Hepatocyte (in vitro differentiated cells): ENCODE measurements around the gene HDAC1. TPM values are rescaled to one million over a fixed set of nuclear protein-coding genes. Genes with fewer than 3 reads are reported as not detected.

Experiments
- DNase-seq: peaks from one replicate; pipeline ENCODE4 v3.0.0-alpha.2; 2016; ENCODE audit warnings: low spot score
- H2AFZ ChIP-seq: fragments of 200-600 bp; sonication (generic); 2 replicates; pipeline ENCODE4 v1.6.0; 2016; ENCODE audit warnings: antibody characterized with exemption, mild to moderate bottlenecking
- H3K27ac ChIP-seq: fragments of 200-600 bp; sonication (generic); 2 replicates; pipeline ENCODE4 v1.5.1; 2016; ENCODE audit warnings: mild to moderate bottlenecking
- H3K27me3 ChIP-seq: fragments of 200-600 bp; sonication (generic); 2 replicates; pipeline ENCODE4 v1.6.1; 2016
- H3K36me3 ChIP-seq: fragments of 200-600 bp; sonication (generic); replicated peaks from 2 replicates; pipeline ENCODE4 v1.5.1; 2016; ENCODE audit warnings: low read depth; ENCODE audit not compliant: insufficient read depth
- H3K4me1 ChIP-seq: fragments of 200-600 bp; sonication (generic); 2 replicates; pipeline ENCODE4 v1.5.1; 2016; ENCODE audit warnings: mild to moderate bottlenecking, moderate library complexity; ENCODE audit not compliant: insufficient read depth
- H3K4me2 ChIP-seq: fragments of 200-600 bp; sonication (generic); 2 replicates; pipeline ENCODE4 v1.6.0; 2016
- H3K4me3 ChIP-seq: fragments of 200-600 bp; sonication (generic); 2 replicates; pipeline ENCODE4 v1.5.1; 2016; ENCODE audit warnings: mild to moderate bottlenecking
- H3K79me2 ChIP-seq: fragments of 200-600 bp; sonication (generic); 2 replicates; pipeline ENCODE4 v1.6.0; 2017; ENCODE audit warnings: mild to moderate bottlenecking
- H3K9me2 ChIP-seq: fragments of 200-600 bp; sonication (generic); replicated peaks from 2 replicates; pipeline ENCODE4 v1.6.0; 2017; ENCODE audit warnings: mild to moderate bottlenecking; ENCODE audit not compliant: insufficient read depth
- H3K9me3 ChIP-seq: fragments of 200-600 bp; sonication (generic); 2 replicates; pipeline ENCODE4 v1.5.1; 2016; ENCODE audit warnings: low read depth, mild to moderate bottlenecking
- H4K20me1 ChIP-seq: fragments of 200-600 bp; sonication (generic); 2 replicates; pipeline ENCODE4 v1.6.0; 2016; ENCODE audit warnings: mild to moderate bottlenecking; ENCODE audit not compliant: insufficient read depth, poor library complexity, severe bottlenecking
- EZH2 ChIP-seq: fragments of 200-600 bp; sonication (generic); IDR thresholded peaks from 2 replicates; pipeline ENCODE4 v1.6.1; 2016; ENCODE audit warnings: antibody characterized with exemption, mild to moderate bottlenecking, borderline replicate concordance
- EZH2phosphoT487 ChIP-seq: fragments of 200-600 bp; sonication (generic); IDR thresholded peaks from one replicate; pipeline ENCODE4 v1.6.1; 2018; ENCODE audit warnings: antibody characterized with exemption, mild to moderate bottlenecking, low read depth, moderate library complexity; ENCODE audit not compliant: unreplicated experiment, severe bottlenecking
- WGBS: methylation state at CpG from one replicate; pipeline ENCODE4 v1.1.6; 2016; ENCODE audit warnings: low lambda C conversion rate; ENCODE audit errors: missing lambda C conversion rate; 5-methylcytosine and 5-hydroxymethylcytosine counted together
- polyA plus RNA-seq: library from polyadenylated mRNA; unstranded; fragments of >200 nt; fragmentation: Nextera tagmentation; extraction: Ambion mirVana; gene quantifications from 2 replicates; pipeline ENCODE4 v1.2.1, GENCODE V29; 2016
- total RNA-seq: library from RNA; depleted of rRNA; stranded (reverse); fragments of >200 nt; gene quantifications from 2 replicates; pipeline ENCODE4 v1.2.3, GENCODE V29; 2014
- TF ChIP-seq, protein P1 (sequence below): fragments of 200-600 bp; sonication (generic); IDR thresholded peaks from 2 replicates; pipeline ENCODE4 v1.5.1; 2016; ENCODE audit warnings: antibody characterized with exemption, mild to moderate bottlenecking; ENCODE audit not compliant: poor library complexity

Gene HDAC1
- total and polyA plus RNA-seq, 2 experiments from 2014 or later, result 94.6 to 117 TPM

DNA sequence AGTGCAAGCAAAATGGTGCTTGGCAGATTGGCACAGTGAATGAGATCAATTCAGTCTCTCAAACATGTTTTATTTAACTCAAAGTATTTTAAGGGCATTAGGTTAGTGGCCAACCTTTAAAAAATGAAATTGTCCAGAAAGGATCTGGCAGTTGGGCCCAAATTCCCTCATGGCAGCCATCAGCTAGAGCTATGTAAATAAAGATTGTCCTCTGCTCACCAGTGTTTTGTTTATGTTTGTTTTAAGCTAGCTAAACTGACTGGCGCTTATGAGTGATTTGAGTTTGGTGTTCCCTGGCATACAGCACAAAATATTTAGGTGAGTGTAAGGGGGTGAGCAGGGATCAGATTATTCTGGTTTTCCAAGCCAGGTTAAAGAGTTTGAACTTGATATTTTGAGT lies 18.1 kb downstream of the HDAC1 start:
- H3K79me2 ChIP-seq, result peaks cover 98% of the 10 kb centered on the region

DNA sequence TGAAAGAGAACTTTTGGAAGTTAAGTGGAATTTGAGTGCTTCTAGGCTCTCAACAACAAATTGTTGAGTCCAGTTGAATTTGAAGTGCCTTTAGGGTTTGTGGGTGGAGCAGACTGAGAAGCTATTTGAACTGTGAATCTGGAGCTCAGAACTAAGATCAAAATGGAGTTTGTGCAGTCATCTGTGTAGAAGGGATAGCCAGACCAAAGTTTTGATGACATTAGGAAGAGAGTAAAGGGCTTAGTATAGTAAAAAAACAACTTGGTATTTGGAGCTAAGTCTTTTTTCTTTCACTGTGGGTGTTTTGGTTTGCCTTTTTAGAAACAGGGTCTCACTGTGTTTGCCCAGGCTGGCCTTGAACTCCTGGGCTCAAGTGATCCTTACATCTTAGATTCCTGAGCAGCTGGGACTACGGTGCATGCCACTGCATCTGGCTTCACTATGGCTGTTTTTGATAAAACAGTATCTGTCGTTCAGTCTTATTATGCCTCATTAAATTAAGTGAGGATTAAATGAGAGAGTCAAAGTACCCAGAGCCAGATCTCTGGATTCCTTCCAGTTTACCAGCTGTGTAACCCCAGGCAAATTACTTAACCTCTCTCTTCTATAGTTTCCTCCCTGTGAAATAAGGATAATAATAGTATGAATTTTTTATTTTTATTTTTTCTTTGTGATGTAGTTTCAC lies 20.0 kb downstream of the HDAC1 start:
- peaks cover 7% of the 10 kb centered on the region for H4K20me1 ChIP-seq
- no peak overlapping the region for H3K27ac ChIP-seq
- no peak overlapping the region for H3K4me2 ChIP-seq
- H3K4me1 ChIP-seq, result peaks cover 5% of the 10 kb centered on the region
- H3K79me2 ChIP-seq, result peaks cover 93% of the 10 kb centered on the region
- no peaks in the 10 kb centered on the region for H3K27me3 ChIP-seq
- no peaks in the 10 kb centered on the region for H3K36me3 ChIP-seq
- no peaks in the 10 kb centered on the region for H3K9me3 ChIP-seq
- no peak overlapping the region for H2AFZ ChIP-seq
- WGBS, result 36% methylated on average over 2 of the region's 2 CpGs
- H3K9me2 ChIP-seq, result no peaks in the 10 kb centered on the region
- DNase-seq, result no peak
- no peak overlapping the region for H3K4me3 ChIP-seq
- TF ChIP-seq EZH2 (no peak), EZH2phosphoT487 (no peak)
- TF ChIP-seq, protein P1, sequence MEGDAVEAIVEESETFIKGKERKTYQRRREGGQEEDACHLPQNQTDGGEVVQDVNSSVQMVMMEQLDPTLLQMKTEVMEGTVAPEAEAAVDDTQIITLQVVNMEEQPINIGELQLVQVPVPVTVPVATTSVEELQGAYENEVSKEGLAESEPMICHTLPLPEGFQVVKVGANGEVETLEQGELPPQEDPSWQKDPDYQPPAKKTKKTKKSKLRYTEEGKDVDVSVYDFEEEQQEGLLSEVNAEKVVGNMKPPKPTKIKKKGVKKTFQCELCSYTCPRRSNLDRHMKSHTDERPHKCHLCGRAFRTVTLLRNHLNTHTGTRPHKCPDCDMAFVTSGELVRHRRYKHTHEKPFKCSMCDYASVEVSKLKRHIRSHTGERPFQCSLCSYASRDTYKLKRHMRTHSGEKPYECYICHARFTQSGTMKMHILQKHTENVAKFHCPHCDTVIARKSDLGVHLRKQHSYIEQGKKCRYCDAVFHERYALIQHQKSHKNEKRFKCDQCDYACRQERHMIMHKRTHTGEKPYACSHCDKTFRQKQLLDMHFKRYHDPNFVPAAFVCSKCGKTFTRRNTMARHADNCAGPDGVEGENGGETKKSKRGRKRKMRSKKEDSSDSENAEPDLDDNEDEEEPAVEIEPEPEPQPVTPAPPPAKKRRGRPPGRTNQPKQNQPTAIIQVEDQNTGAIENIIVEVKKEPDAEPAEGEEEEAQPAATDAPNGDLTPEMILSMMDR, result no peak

More for the DNA sequence above, 18.1 kb downstream of the HDAC1 start:
- 48% methylated on average over 1 of the region's 1 CpG for WGBS
- Histone ChIP-seq H3K9me3 (no peaks in the 10 kb centered on the region), H3K4me3 (no peak overlapping the region), H3K27me3 (no peaks in the 10 kb centered on the region), H2AFZ (no peak overlapping the region), H3K4me1 (peaks cover 5% of the 10 kb centered on the region), H3K27ac (no peak overlapping the region), H4K20me1 (peaks cover 7% of the 10 kb centered on the region), H3K4me2 (no peak overlapping the region), H3K36me3 (no peaks in the 10 kb centered on the region), H3K9me2 (no peaks in the 10 kb centered on the region)
- DNase-seq, result no peak
- TF ChIP-seq EZH2phosphoT487, result no peak
- no peak for TF ChIP-seq EZH2
- TF ChIP-seq, protein P1, result no peak

DNA sequence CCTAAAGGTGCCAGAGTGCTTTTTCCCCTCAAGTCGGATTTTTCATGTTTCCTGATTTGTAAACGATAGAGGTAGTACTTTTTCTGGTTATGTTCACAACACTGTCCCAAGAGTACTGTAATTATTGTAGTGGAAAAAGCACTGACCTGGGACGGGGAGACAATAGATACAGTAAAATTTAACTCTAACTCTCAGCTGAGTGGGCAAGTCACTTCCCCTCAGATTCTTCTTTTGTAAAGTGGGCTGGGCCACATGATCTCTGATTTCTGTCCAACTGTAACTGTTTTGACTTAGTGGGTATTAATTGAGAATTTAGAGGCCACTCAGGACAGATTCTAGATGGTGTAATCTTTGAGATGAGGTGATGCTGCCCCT lies 25.0 kb downstream of the HDAC1 start:
- Histone ChIP-seq H3K9me2 (no peaks in the 10 kb centered on the region), H3K27ac (no peak overlapping the region), H3K4me1 (peaks cover under 1% of the 10 kb centered on the region), H3K27me3 (no peaks in the 10 kb centered on the region), H3K79me2 (peaks cover 61% of the 10 kb centered on the region), H4K20me1 (no peaks in the 10 kb centered on the region), H3K4me2 (no peak overlapping the region), H3K9me3 (no peaks in the 10 kb centered on the region), H3K36me3 (no peaks in the 10 kb centered on the region), H2AFZ (no peak overlapping the region), H3K4me3 (no peak overlapping the region)
- WGBS, result 88% methylated on average over 3 of the region's 3 CpGs
- DNase-seq, result no peak
- no peak for TF ChIP-seq EZH2phosphoT487
- TF ChIP-seq, protein P1, result no peak
